Measurements from ENCODE around the gene FANCE. TPM values are rescaled to one million over a fixed set of nuclear protein-coding genes. Genes with fewer than 3 reads are reported as not detected.

FANCE gene
- total and polyA plus RNA-seq, 9 of the 15 experiments (the other 6 are each of a cell fraction or from before 2014, with no cell fraction given): 5.7 to 30.2 (median 17.0) TPM

DNA sequence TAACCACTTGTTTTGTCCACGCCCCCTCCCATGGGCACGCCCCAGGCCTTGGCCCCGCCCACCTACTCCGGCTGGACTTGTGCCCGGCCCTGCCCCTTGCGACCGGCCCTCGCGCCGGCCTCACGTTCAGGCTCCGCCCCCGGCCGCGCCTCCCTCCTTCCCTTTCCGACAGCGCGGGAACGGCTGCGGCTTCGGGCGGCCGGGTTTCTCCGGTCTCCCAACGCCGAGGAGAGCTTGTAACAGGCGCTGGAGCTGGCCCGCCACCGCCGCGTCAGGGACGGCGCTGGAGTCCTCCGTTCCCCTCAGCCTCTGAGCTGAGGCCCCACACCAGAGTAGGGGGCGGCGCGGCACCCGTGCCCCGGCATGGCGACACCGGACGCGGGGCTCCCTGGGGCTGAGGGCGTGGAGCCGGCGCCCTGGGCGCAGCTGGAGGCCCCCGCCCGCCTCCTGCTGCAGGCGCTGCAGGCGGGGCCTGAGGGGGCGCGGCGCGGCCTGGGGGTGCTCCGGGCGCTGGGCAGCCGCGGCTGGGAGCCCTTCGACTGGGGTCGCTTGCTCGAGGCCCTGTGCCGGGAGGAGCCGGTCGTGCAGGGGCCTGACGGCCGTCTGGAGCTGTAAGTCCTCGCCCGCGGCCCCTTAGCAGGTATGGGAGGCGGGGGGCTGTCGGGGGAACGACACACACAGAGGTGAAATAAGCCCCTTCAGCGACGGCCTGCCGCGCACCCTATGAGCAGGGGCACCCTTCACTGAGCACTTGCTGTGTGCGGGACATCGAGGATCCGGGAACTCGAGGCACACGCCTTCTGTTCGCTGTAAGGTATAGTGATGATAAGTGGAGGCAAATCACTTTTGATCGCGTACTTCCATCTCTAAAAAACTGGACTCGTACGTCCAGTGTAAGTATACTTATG lies at the start of gene FANCE (continued):
- TF ChIP-seq, protein P1, sequence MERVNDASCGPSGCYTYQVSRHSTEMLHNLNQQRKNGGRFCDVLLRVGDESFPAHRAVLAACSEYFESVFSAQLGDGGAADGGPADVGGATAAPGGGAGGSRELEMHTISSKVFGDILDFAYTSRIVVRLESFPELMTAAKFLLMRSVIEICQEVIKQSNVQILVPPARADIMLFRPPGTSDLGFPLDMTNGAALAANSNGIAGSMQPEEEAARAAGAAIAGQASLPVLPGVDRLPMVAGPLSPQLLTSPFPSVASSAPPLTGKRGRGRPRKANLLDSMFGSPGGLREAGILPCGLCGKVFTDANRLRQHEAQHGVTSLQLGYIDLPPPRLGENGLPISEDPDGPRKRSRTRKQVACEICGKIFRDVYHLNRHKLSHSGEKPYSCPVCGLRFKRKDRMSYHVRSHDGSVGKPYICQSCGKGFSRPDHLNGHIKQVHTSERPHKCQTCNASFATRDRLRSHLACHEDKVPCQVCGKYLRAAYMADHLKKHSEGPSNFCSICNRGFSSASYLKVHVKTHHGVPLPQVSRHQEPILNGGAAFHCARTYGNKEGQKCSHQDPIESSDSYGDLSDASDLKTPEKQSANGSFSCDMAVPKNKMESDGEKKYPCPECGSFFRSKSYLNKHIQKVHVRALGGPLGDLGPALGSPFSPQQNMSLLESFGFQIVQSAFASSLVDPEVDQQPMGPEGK (CRISPR knock-in tag; IDR thresholded peaks at IDR 0.05; ENCODE audit: borderline replicate concordance): no peak
- peak; percentile 95 for TF ChIP-seq GATAD2B (IDR thresholded peaks at IDR 0.05; ENCODE audit: borderline replicate concordance)
- TF ChIP-seq ZNF3 (CRISPR knock-in tag; IDR thresholded peaks at IDR 0.05): no peak
- TF ChIP-seq ZNF668 (CRISPR knock-in tag; IDR thresholded peaks at IDR 0.05): no peak
- TF ChIP-seq DDX20 (tag; IDR thresholded peaks at IDR 0.05; ENCODE audit: low read depth): no peak
- TF ChIP-seq, protein P2, sequence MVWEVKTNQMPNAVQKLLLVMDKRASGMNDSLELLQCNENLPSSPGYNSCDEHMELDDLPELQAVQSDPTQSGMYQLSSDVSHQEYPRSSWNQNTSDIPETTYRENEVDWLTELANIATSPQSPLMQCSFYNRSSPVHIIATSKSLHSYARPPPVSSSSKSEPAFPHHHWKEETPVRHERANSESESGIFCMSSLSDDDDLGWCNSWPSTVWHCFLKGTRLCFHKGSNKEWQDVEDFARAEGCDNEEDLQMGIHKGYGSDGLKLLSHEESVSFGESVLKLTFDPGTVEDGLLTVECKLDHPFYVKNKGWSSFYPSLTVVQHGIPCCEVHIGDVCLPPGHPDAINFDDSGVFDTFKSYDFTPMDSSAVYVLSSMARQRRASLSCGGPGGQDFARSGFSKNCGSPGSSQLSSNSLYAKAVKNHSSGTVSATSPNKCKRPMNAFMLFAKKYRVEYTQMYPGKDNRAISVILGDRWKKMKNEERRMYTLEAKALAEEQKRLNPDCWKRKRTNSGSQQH (CRISPR knock-in tag; IDR thresholded peaks at IDR 0.05): no peak
- TF ChIP-seq PCBP2 (IDR thresholded peaks at IDR 0.05; ENCODE audit: low read depth, low read length, poor library complexity, severe bottlenecking): no peak
- TF ChIP-seq SP2 (IDR thresholded peaks at IDR 0.05; ENCODE audit: extremely low read depth, low read depth, low read length, poor library complexity, severe bottlenecking): no peak
- TF ChIP-seq NCOA2 (IDR thresholded peaks at IDR 0.05; ENCODE audit: partially characterized antibody in 2 of 2): no peak
- peak; percentile 79; the same call in 1 of the 2 replicates for TF ChIP-seq SP1 (CRISPR knock-in tag; IDR thresholded peaks at IDR 0.05)
- TF ChIP-seq MYNN (IDR thresholded peaks at IDR 0.05): no peak
- TF ChIP-seq MYNN (CRISPR knock-in tag; IDR thresholded peaks at IDR 0.05): no peak
- TF ChIP-seq, protein P3, sequence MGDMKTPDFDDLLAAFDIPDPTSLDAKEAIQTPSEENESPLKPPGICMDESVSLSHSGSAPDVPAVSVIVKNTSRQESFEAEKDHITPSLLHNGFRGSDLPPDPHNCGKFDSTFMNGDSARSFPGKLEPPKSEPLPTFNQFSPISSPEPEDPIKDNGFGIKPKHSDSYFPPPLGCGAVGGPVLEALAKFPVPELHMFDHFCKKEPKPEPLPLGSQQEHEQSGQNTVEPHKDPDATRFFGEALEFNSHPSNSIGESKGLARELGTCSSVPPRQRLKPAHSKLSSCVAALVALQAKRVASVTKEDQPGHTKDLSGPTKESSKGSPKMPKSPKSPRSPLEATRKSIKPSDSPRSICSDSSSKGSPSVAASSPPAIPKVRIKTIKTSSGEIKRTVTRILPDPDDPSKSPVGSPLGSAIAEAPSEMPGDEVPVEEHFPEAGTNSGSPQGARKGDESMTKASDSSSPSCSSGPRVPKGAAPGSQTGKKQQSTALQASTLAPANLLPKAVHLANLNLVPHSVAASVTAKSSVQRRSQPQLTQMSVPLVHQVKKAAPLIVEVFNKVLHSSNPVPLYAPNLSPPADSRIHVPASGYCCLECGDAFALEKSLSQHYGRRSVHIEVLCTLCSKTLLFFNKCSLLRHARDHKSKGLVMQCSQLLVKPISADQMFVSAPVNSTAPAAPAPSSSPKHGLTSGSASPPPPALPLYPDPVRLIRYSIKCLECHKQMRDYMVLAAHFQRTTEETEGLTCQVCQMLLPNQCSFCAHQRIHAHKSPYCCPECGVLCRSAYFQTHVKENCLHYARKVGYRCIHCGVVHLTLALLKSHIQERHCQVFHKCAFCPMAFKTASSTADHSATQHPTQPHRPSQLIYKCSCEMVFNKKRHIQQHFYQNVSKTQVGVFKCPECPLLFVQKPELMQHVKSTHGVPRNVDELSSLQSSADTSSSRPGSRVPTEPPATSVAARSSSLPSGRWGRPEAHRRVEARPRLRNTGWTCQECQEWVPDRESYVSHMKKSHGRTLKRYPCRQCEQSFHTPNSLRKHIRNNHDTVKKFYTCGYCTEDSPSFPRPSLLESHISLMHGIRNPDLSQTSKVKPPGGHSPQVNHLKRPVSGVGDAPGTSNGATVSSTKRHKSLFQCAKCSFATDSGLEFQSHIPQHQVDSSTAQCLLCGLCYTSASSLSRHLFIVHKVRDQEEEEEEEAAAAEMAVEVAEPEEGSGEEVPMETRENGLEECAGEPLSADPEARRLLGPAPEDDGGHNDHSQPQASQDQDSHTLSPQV (IDR thresholded peaks at IDR 0.05): peak; percentile 65
- TF ChIP-seq, protein P4, sequence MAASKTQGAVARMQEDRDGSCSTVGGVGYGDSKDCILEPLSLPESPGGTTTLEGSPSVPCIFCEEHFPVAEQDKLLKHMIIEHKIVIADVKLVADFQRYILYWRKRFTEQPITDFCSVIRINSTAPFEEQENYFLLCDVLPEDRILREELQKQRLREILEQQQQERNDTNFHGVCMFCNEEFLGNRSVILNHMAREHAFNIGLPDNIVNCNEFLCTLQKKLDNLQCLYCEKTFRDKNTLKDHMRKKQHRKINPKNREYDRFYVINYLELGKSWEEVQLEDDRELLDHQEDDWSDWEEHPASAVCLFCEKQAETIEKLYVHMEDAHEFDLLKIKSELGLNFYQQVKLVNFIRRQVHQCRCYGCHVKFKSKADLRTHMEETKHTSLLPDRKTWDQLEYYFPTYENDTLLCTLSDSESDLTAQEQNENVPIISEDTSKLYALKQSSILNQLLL (CRISPR knock-in tag; IDR thresholded peaks at IDR 0.05; ENCODE audit: borderline replicate concordance): no peak
- no peak for TF ChIP-seq ZNF398 (CRISPR knock-in tag; IDR thresholded peaks at IDR 0.05)
